NB4 (cell line): Measurements from ENCODE around the gene NPAS3.

Experiments used
- DNase-seq: peaks from one replicate; pipeline ENCODE4 v3.0.0; 2010; ENCODE audit warnings: low read depth
- H3K4me3 ChIP-seq: one replicate; pipeline ENCODE4 v1.5.1; 2011; ENCODE audit warnings: mild to moderate bottlenecking, low read depth, low read length, moderate library complexity
- MAX ChIP-seq: IDR thresholded peaks from 2 replicates; pipeline ENCODE4 v1.6.1; 2011; ENCODE audit warnings: low read depth, low read length
- MYC ChIP-seq: IDR thresholded peaks from 2 replicates; pipeline ENCODE4 v1.6.1; 2011; ENCODE audit warnings: low read depth, low read length
- POLR2A ChIP-seq: IDR thresholded peaks from 2 replicates; pipeline ENCODE4 v1.6.1; 2011; ENCODE audit warnings: mild to moderate bottlenecking; ENCODE audit not compliant: insufficient read length; ENCODE audit errors: extremely low read depth
- TF ChIP-seq, protein P1 (sequence below): IDR thresholded peaks from one replicate; pipeline ENCODE4 v1.5.1; 2012; ENCODE audit warnings: low read depth, low read length

NPAS3 gene

GRCh38 chr14:32906672-32907071 is 32.0 kb upstream of the NPAS3 start:
- no peak for DNase-seq
- TF ChIP-seq MYC (no peak), MAX (no peak), POLR2A (no peak)
- TF ChIP-seq, protein P1, sequence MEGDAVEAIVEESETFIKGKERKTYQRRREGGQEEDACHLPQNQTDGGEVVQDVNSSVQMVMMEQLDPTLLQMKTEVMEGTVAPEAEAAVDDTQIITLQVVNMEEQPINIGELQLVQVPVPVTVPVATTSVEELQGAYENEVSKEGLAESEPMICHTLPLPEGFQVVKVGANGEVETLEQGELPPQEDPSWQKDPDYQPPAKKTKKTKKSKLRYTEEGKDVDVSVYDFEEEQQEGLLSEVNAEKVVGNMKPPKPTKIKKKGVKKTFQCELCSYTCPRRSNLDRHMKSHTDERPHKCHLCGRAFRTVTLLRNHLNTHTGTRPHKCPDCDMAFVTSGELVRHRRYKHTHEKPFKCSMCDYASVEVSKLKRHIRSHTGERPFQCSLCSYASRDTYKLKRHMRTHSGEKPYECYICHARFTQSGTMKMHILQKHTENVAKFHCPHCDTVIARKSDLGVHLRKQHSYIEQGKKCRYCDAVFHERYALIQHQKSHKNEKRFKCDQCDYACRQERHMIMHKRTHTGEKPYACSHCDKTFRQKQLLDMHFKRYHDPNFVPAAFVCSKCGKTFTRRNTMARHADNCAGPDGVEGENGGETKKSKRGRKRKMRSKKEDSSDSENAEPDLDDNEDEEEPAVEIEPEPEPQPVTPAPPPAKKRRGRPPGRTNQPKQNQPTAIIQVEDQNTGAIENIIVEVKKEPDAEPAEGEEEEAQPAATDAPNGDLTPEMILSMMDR = no peak
- H3K4me3 ChIP-seq = no peak overlapping the region

- no peak for TF ChIP-seq POLR2A
- TF ChIP-seq, protein P1 = no peak
- DNase-seq = no peak
- H3K4me3 ChIP-seq = no peak overlapping the region
Measured at GRCh38 chr14:32908196-32909084, 30.2 kb upstream of the NPAS3 start.

- H3K4me3 ChIP-seq = no peak overlapping the region
- no peak for TF ChIP-seq POLR2A
- TF ChIP-seq MAX = no peak
- no peak for TF ChIP-seq MYC
- TF ChIP-seq, protein P1 = no peak
- DNase-seq = no peak
Measured at GRCh38 chr14:32913725-32914124, 25.0 kb upstream of the NPAS3 start.

DNA sequence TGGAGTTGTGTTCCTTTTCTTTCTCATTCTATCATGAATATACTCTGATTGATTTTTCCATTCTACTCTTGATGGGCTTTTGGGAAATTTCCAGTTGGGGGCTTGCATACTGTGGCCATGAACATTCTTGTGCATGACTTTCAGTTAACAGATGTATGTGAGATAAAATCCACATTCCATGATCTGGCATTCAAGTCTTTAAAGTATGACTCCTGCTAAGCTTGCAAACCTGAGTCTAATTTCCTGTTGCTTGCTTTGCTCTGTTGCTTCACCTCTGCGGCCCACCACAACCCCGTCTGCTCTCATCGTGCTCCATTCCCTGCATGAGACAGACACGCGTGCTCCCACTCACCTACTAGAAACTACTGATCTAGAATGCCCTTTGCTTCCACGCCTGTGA is 24.3 kb upstream of the NPAS3 start:
- DNase-seq = no peak
- TF ChIP-seq, protein P1 = no peak
- TF ChIP-seq POLR2A = no peak
- no peak for TF ChIP-seq MYC
- no peak for TF ChIP-seq MAX

GRCh38 chr14:32920696-32921276 is 17.9 kb upstream of the NPAS3 start:
- TF ChIP-seq, protein P1 = no peak
- TF ChIP-seq MAX (no peak), MYC (no peak)
- H3K4me3 ChIP-seq = no peak overlapping the region
- no peak for DNase-seq

More for the DNA sequence above, 24.3 kb upstream of the NPAS3 start:
- no peak overlapping the region for H3K4me3 ChIP-seq
